ENCODE results near the gene ETS2.

The ETS2 gene

DNA sequence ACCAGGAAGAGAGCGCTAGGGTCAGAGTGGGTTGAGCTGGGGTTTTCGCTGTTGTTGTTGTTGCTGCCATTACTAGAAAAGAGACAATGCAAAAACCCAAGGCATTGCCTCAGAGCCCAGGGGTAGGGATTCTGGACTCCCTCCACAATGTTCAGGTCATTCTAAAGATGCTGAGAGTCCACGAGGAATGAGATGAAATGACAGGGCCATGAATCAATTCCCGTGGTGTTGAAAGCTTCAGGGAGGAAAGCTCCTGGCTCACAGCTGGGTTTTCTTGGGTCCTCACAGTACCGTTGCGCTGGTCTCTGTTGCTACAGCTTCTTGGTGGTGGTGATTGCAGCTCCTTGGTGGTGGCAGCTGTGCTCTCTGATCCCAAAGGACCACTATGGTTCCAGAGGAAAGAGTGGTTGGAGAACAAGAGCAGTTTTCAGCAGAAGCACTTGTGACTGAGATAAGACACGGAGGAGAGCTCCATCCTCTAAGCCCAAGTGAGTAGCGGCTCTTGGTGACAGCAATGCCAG lies 58.2 kb downstream of the ETS2 start:
- no peak for TF ChIP-seq ZFX (IDR thresholded peaks at IDR 0.05)
- TF ChIP-seq, protein P1, sequence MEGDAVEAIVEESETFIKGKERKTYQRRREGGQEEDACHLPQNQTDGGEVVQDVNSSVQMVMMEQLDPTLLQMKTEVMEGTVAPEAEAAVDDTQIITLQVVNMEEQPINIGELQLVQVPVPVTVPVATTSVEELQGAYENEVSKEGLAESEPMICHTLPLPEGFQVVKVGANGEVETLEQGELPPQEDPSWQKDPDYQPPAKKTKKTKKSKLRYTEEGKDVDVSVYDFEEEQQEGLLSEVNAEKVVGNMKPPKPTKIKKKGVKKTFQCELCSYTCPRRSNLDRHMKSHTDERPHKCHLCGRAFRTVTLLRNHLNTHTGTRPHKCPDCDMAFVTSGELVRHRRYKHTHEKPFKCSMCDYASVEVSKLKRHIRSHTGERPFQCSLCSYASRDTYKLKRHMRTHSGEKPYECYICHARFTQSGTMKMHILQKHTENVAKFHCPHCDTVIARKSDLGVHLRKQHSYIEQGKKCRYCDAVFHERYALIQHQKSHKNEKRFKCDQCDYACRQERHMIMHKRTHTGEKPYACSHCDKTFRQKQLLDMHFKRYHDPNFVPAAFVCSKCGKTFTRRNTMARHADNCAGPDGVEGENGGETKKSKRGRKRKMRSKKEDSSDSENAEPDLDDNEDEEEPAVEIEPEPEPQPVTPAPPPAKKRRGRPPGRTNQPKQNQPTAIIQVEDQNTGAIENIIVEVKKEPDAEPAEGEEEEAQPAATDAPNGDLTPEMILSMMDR (conservative IDR thresholded peaks at IDR 0.05), result no peak
- H3K27ac ChIP-seq, result no peak overlapping the region

DNA sequence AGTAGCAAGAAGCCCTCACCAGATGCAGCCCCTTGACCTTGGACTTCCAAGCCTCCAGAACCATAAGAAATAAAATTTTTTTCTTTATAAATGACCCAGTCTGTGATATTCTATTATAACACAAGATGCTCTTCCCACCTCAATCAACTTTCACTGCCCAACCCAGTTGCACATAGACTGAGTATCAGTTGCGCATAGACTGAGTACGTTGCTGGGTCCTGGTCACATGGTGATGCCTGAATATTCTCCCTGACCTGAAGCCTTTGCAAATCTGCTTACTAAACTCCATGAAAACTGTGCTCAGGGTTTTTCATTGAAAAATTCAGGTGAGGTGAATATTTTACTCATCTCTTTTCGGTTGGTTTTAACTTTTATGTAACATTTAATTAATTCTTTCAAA lies 59.2 kb downstream of the ETS2 start:
- no peak for TF ChIP-seq ZFX (IDR thresholded peaks at IDR 0.05)
- TF ChIP-seq, protein P1 (conservative IDR thresholded peaks at IDR 0.05), result no peak
- H3K27ac ChIP-seq, result no peak overlapping the region

DNA sequence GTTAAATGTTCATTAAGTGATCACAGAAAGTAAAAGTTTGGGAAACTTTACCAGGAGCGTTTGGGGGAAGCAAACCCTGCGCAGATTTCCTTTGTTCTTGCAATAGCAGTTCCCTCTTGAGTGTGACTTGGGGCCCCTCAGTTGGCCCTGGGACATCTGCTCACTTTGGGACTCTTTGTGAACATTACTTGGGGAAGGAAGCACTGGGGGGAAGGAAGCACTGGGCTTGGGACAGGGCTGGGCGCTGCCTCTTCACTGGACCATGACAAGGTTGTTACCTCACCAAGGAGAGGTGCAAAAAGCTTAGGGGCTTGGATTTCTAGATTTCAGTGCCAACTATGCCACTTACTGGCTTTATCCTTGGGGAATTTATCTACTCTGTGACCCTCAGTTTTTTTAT lies 63.5 kb downstream of the ETS2 start:
- H3K27ac ChIP-seq, result no peak overlapping the region
- TF ChIP-seq ZFX (IDR thresholded peaks at IDR 0.05), result no peak
- TF ChIP-seq, protein P1 (conservative IDR thresholded peaks at IDR 0.05), result no peak

DNA sequence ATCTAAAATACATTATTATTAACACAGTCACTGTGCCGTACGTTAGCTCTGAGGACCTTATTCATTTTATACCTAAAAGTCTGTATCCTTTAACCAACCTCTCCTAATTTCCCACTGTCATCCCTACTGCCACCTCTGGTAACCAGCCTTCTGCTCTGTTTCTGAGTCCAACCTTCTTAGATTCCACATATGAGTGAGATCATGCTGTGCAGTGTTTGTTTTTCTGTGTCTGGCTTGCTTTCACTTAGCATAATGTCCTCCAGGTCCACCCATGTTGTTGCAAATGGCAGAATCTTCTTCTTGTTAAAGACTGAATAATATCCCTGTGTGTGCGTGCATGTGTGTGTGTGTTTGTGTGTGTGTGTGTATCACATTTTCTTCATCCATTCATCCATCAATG lies 64.2 kb downstream of the ETS2 start:
- no peak overlapping the region for H3K27ac ChIP-seq
- no peak for TF ChIP-seq ZFX (IDR thresholded peaks at IDR 0.05)
- TF ChIP-seq, protein P1 (conservative IDR thresholded peaks at IDR 0.05), result no peak
